CD14-positive monocyte (primary cell): ENCODE measurements around the gene PACC1. TPM values are rescaled to one million over a fixed set of nuclear protein-coding genes. Genes with fewer than 3 reads are reported as not detected.

ENCODE experiments used
- DNase-seq, 3 donors: peaks; one replicate each; pipeline ENCODE4 v3.0.0-alpha.2; 2011 to 2022
- H2AFZ ChIP-seq: 2 replicates; pipeline ENCODE4 v1.6.0; 2012; ENCODE audit warnings: mild to moderate bottlenecking, low read depth, low read length, inconsistent platforms; ENCODE audit not compliant: insufficient read depth, poor library complexity, severe bottlenecking
- H3K27ac ChIP-seq, 2 donors: 1 replicate in 1 of 2; 2 replicates in 1 of 2; pipeline ENCODE4 v1.5.1; 2012 to 2013; ENCODE audit warnings: low read length in 2 of 2, control low read depth in 1 of 2, inconsistent platforms in 1 of 2, low read depth in 1 of 2, mild to moderate bottlenecking in 1 of 2
- H3K27me3 ChIP-seq, 2 donors: one replicate each; pipeline versions ENCODE4 v1.6.0 to v1.6.1; 2011 to 2013; ENCODE audit warnings: low read length in 2 of 2; ENCODE audit not compliant: control insufficient read depth in 2 of 2, insufficient read depth in 2 of 2
- H3K36me3 ChIP-seq, 2 donors: replicated peaks in 1 of 2; 1 replicate in 1 of 2; 2 replicates in 1 of 2; pipeline versions ENCODE4 v1.5.1 to v1.6.1; 2012 to 2013; ENCODE audit warnings: low read length in 2 of 2, control low read depth in 1 of 2, inconsistent platforms in 1 of 2, mild to moderate bottlenecking in 1 of 2; ENCODE audit not compliant: insufficient read depth in 2 of 2, control insufficient read depth in 1 of 2
- H3K4me1 ChIP-seq, 2 donors: 1 replicate in 1 of 2; 2 replicates in 1 of 2; pipeline versions ENCODE4 v1.5.1 to v1.6.1; 2012 to 2013; ENCODE audit warnings: low read length in 2 of 2, control low read depth in 1 of 2, inconsistent platforms in 1 of 2, mild to moderate bottlenecking in 1 of 2, moderate library complexity in 1 of 2; ENCODE audit not compliant: insufficient read depth in 2 of 2, control insufficient read depth in 1 of 2
- H3K4me2 ChIP-seq: replicated peaks from 2 replicates; pipeline ENCODE3; 2012; ENCODE audit warnings: low read length, moderate library complexity, mild to moderate bottlenecking; ENCODE audit not compliant: poor library complexity, severe bottlenecking; ENCODE audit errors: extremely low read depth
- H3K4me3 ChIP-seq, 3 experiments: fragments of 200-600 bp in 1 of 3; sonication (generic) in 1 of 3; replicated peaks in 1 of 3; 1 replicate in 2 of 3; 2 replicates in 1 of 3; pipeline ENCODE4 v1.5.1; 2011 to 2013; ENCODE audit warnings: low read length in 3 of 3, mild to moderate bottlenecking in 3 of 3, control low read depth in 2 of 3, low read depth in 2 of 3, inconsistent platforms in 1 of 3, moderate library complexity in 1 of 3
- H3K79me2 ChIP-seq: 2 replicates; pipeline ENCODE4 v1.6.0; 2012; ENCODE audit warnings: mild to moderate bottlenecking, control low read depth, inconsistent platforms, low read length, moderate library complexity; ENCODE audit not compliant: insufficient read depth
- H3K9ac ChIP-seq: 2 replicates; pipeline ENCODE4 v1.6.0; 2017; ENCODE audit warnings: low read length, mild to moderate bottlenecking; ENCODE audit not compliant: insufficient read depth, poor library complexity, severe bottlenecking
- H3K9me3 ChIP-seq, 2 donors: replicated peaks in 1 of 2; 1 replicate in 1 of 2; 2 replicates in 1 of 2; pipeline versions ENCODE4 v1.5.1 to v1.6.1; 2012 to 2013; ENCODE audit warnings: low read length in 2 of 2, control low read depth in 1 of 2; ENCODE audit not compliant: control insufficient read depth in 1 of 2, insufficient read depth in 1 of 2
- H4K20me1 ChIP-seq: 2 replicates; pipeline ENCODE4 v1.6.0; 2012; ENCODE audit warnings: mild to moderate bottlenecking, low read length, control low read depth, moderate library complexity; ENCODE audit not compliant: insufficient read depth
- H3K27ac Mint-ChIP-seq, 7 donors: one replicate each; pipeline ENCODE4 v1.8.0; 2020; ENCODE audit warnings: mild to moderate bottlenecking in 7 of 7, mixed read lengths in 7 of 7, moderate library complexity in 6 of 7, inconsistent platforms in 2 of 7
- H3K27me3 Mint-ChIP-seq, 3 donors: one replicate each; pipeline ENCODE4 v1.8.0; 2021 to 2022; ENCODE audit warnings: low read depth in 3 of 3, mild to moderate bottlenecking in 3 of 3, mixed read lengths in 3 of 3, moderate library complexity in 3 of 3, inconsistent platforms in 1 of 3
- H3K36me3 Mint-ChIP-seq, 2 donors: one replicate each; pipeline ENCODE4 v1.8.0; 2020; ENCODE audit warnings: mixed read lengths in 2 of 2, inconsistent platforms in 1 of 2, mild to moderate bottlenecking in 1 of 2
- H3K4me1 Mint-ChIP-seq: one replicate; pipeline ENCODE4 v1.8.0; 2020; ENCODE audit warnings: mild to moderate bottlenecking, mixed read lengths
- H3K4me3 Mint-ChIP-seq, 2 donors: one replicate each; pipeline ENCODE4 v1.8.0; 2020; ENCODE audit warnings: mild to moderate bottlenecking in 2 of 2, mixed read lengths in 2 of 2, moderate library complexity in 1 of 2
- H3K9me3 Mint-ChIP-seq, 7 donors: one replicate each; pipeline ENCODE4 v1.8.0; 2020 to 2022; ENCODE audit warnings: mixed read lengths in 7 of 7, mild to moderate bottlenecking in 6 of 7, moderate library complexity in 6 of 7, inconsistent platforms in 2 of 7
- CTCF ChIP-seq: fragments of 200-600 bp; IDR thresholded peaks from one replicate; pipeline ENCODE4 v1.8.0; 2022; ENCODE audit warnings: antibody characterized with exemption, mild to moderate bottlenecking
- WGBS: methylation state at CpG from one replicate; pipeline ENCODE4 v1.1.5; 2013; ENCODE audit warnings: missing lambda C conversion rate; ENCODE audit not compliant: insufficient coverage; 5-methylcytosine and 5-hydroxymethylcytosine counted together
- intact Hi-C, 2 donors: fragments of 100-400 bp; cut with micrococcal nuclease; formaldehyde crosslinking; loops; one replicate each; pipeline versions ENCODE4 v1.15.0 to v1.15.1; 2023
- polyA plus RNA-seq, 3 donors: library from polyadenylated mRNA; depleted of rRNA in 1 of 3; unstranded in 2 of 3; stranded (reverse) in 1 of 3; fragments of 300-500 nt in 2 of 3; fragments of >200 nt in 1 of 3; fragmentation: Illumina TruSeq in 2 of 3; gene quantifications; 1 replicate in 2 of 3; 2 replicates in 1 of 3; pipeline ENCODE4 v1.2.3, GENCODE V29; 2012 to 2021

PACC1 gene
- polyA plus RNA-seq, 3 donors: 14.0 to 16.6 (median 14.7) TPM

GRCh38 chr1:212453156-212453857, 38.6 kb upstream of the PACC1 start:
- Mint-ChIP-seq H3K4me3 (no peak overlapping the region), H3K9me3 (peaks cover 0 to 7% (median 0%) of the 10 kb centered on the region in 7 donors), H3K27me3 (peaks cover 3 to 6% (median 4%) of the 10 kb centered on the region in 3 donors), H3K36me3 (no peaks in the 10 kb centered on the region), H3K27ac (no peak overlapping the region), H3K4me1 (peaks cover 12% of the 10 kb centered on the region)
- no peaks in the 10 kb centered on the region for H4K20me1 ChIP-seq
- H3K79me2 ChIP-seq: no peaks in the 10 kb centered on the region
- H3K9me3 ChIP-seq: no peaks in the 10 kb centered on the region
- H3K36me3 ChIP-seq: no peaks in the 10 kb centered on the region
- no peaks in the 10 kb centered on the region for H3K4me1 ChIP-seq
- no peak overlapping the region for H3K27ac ChIP-seq
- 82% methylated on average over 11 of the region's 12 CpGs for WGBS
- no peak overlapping the region for H3K9ac ChIP-seq
- no peaks in the 10 kb centered on the region for H3K27me3 ChIP-seq
- no peak overlapping the region for H3K4me3 ChIP-seq
- DNase-seq: no peak
- TF ChIP-seq CTCF: no peak
- no peak overlapping the region for H3K4me2 ChIP-seq
- no peak overlapping the region for H2AFZ ChIP-seq
- intact Hi-C loops: loop anchor here (10.0 kb wide), 2 partner anchors 331 to 541 kb away; no protein-coding TSS in a partner anchor

- H4K20me1 ChIP-seq: no peaks in the 10 kb centered on the region
- H3K36me3 ChIP-seq: no peaks in the 10 kb centered on the region
- H3K4me1 ChIP-seq: no peaks in the 10 kb centered on the region
- 49% methylated on average over 4 of the region's 15 CpGs for WGBS
- Mint-ChIP-seq H3K4me3 (no peak overlapping the region), H3K27me3 (peaks cover 3 to 6% (median 4%) of the 10 kb centered on the region in 3 donors), H3K27ac (no peak overlapping the region), H3K36me3 (no peaks in the 10 kb centered on the region), H3K9me3 (peaks cover 0 to 1% (median 0%) of the 10 kb centered on the region in 7 donors), H3K4me1 (peaks cover 8% of the 10 kb centered on the region)
- no peak for TF ChIP-seq CTCF
- H3K9ac ChIP-seq: no peak overlapping the region
- DNase-seq: no peak
- no peak overlapping the region for H3K27ac ChIP-seq
- intact Hi-C loops: loop anchor here (10.0 kb wide), 2 partner anchors 332 to 542 kb away; no protein-coding TSS in a partner anchor
- no peak overlapping the region for H2AFZ ChIP-seq
- no peaks in the 10 kb centered on the region for H3K79me2 ChIP-seq
- no peaks in the 10 kb centered on the region for H3K27me3 ChIP-seq
- H3K9me3 ChIP-seq: no peaks in the 10 kb centered on the region
- no peak overlapping the region for H3K4me3 ChIP-seq
- no peak overlapping the region for H3K4me2 ChIP-seq
These were observed 37.9 kb upstream of the PACC1 start for GRCh38 chr1:212452323-212453155.
